ENCODE data around the gene ARHGAP10. TPM values are rescaled to one million over a fixed set of nuclear protein-coding genes. Genes with fewer than 3 reads are reported as not detected.

The ARHGAP10 gene
- total and polyA plus RNA-seq, 2 donors from 2014 or later, result 13.4 to 20.3 TPM

DNA sequence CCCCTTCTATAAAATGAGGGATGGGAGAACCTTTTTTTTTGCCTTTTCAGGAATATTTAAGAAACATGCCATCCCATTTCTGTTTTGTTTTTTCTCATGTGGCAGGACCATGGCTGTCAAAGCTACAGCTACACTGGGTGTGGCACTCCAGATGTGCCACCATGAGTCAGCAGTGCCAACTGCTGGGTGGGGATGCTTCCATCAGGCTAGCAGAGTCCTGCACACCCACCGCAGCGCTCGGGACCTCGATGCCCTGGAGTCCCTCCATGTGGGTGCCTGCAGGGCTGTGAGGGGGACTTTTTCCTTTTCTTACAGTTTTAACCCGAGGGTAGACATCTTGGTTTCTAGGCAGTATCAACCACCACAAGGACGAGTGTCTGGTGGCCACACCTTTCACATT is 357.7 kb downstream of the ARHGAP10 start:
- Histone ChIP-seq H3K4me3 (ENCODE audit: low read length in 3 of 3) (no peak overlapping the region), H3K9ac (ENCODE audit: low read length in 3 of 3) (no peak overlapping the region), H3K36me3 (ENCODE audit: control insufficient read depth in 2 of 3, insufficient read depth in 3 of 3, low read length in 3 of 3) (no peaks in the 10 kb centered on the region), H3K27me3 (ENCODE audit: control insufficient read depth, insufficient read depth, low read length) (no peaks in the 10 kb centered on the region), H3K27ac (ENCODE audit: low read depth in 2 of 2, low read length in 2 of 2) (no peak overlapping the region), H3K9me3 (ENCODE audit: control insufficient read depth in 2 of 3, insufficient read depth in 1 of 3, low read length in 3 of 3) (no peaks in the 10 kb centered on the region), H3K4me1 (ENCODE audit: control insufficient read depth in 2 of 3, insufficient read depth in 2 of 3, low read depth in 1 of 3, low read length in 3 of 3) (no peaks in the 10 kb centered on the region)
- TF ChIP-seq, protein P1, sequence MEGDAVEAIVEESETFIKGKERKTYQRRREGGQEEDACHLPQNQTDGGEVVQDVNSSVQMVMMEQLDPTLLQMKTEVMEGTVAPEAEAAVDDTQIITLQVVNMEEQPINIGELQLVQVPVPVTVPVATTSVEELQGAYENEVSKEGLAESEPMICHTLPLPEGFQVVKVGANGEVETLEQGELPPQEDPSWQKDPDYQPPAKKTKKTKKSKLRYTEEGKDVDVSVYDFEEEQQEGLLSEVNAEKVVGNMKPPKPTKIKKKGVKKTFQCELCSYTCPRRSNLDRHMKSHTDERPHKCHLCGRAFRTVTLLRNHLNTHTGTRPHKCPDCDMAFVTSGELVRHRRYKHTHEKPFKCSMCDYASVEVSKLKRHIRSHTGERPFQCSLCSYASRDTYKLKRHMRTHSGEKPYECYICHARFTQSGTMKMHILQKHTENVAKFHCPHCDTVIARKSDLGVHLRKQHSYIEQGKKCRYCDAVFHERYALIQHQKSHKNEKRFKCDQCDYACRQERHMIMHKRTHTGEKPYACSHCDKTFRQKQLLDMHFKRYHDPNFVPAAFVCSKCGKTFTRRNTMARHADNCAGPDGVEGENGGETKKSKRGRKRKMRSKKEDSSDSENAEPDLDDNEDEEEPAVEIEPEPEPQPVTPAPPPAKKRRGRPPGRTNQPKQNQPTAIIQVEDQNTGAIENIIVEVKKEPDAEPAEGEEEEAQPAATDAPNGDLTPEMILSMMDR (IDR thresholded peaks at IDR 0.05; ENCODE audit: borderline replicate concordance, extremely low read depth, insufficient read depth), result no peak
- no peak for FAIRE-seq
- intact Hi-C loops (cut with DNase I), result no loop called here
- DNase-seq, result no peak

DNA sequence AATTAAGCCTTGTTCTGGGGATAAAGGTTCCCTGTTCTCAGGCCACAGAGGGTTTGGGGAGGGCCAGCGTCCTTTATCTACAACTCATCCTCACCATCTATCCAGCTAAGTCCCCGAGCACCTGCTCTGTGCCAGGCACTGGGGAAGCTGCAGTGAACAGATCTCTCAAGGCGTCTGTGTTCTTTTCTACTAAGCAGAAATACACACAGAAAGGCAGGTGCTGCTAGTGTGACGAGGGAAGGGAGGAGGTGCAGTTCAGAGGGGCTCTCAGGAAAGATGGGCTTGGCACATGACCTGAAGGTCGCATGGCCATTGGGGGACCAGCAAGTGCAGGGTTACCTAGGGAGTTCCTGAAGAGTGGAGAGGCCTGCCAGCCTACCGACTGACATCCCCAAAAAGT is 358.1 kb downstream of the ARHGAP10 start:
- H3K4me1 ChIP-seq (ENCODE audit: control insufficient read depth in 2 of 3, insufficient read depth in 2 of 3, low read depth in 1 of 3, low read length in 3 of 3), result no peaks in the 10 kb centered on the region
- H3K27me3 ChIP-seq (ENCODE audit: control insufficient read depth, insufficient read depth, low read length), result no peaks in the 10 kb centered on the region
- no peak overlapping the region for H3K27ac ChIP-seq (ENCODE audit: low read depth in 2 of 2, low read length in 2 of 2)
- TF ChIP-seq, protein P1 (IDR thresholded peaks at IDR 0.05; ENCODE audit: borderline replicate concordance, extremely low read depth, insufficient read depth), result no peak
- H3K4me3 ChIP-seq (ENCODE audit: low read length in 3 of 3), result no peak overlapping the region
- no peak for FAIRE-seq
- intact Hi-C loops (cut with DNase I), result no loop called here
- no peaks in the 10 kb centered on the region for H3K36me3 ChIP-seq (ENCODE audit: control insufficient read depth in 2 of 3, insufficient read depth in 3 of 3, low read length in 3 of 3)
- H3K9me3 ChIP-seq (ENCODE audit: control insufficient read depth in 2 of 3, insufficient read depth in 1 of 3, low read length in 3 of 3), result no peaks in the 10 kb centered on the region
- no peak overlapping the region for H3K9ac ChIP-seq (ENCODE audit: low read length in 3 of 3)
- no peak for DNase-seq

- intact Hi-C loops (cut with DNase I), result no loop called here
- Histone ChIP-seq H3K4me1 (ENCODE audit: control insufficient read depth in 2 of 3, insufficient read depth in 2 of 3, low read depth in 1 of 3, low read length in 3 of 3) (no peaks in the 10 kb centered on the region), H3K27ac (ENCODE audit: low read depth in 2 of 2, low read length in 2 of 2) (no peak overlapping the region), H3K36me3 (ENCODE audit: control insufficient read depth in 2 of 3, insufficient read depth in 3 of 3, low read length in 3 of 3) (no peaks in the 10 kb centered on the region), H3K9ac (ENCODE audit: low read length in 3 of 3) (no peak overlapping the region), H3K27me3 (ENCODE audit: control insufficient read depth, insufficient read depth, low read length) (no peaks in the 10 kb centered on the region), H3K4me3 (ENCODE audit: low read length in 3 of 3) (no peak overlapping the region), H3K9me3 (ENCODE audit: control insufficient read depth in 2 of 3, insufficient read depth in 1 of 3, low read length in 3 of 3) (no peaks in the 10 kb centered on the region)
- FAIRE-seq (no peak), DNase-seq (no peak)
- TF ChIP-seq, protein P1 (IDR thresholded peaks at IDR 0.05; ENCODE audit: borderline replicate concordance, extremely low read depth, insufficient read depth), result no peak
Observed at GRCh38 chr4:148090503-148091476, 358.9 kb downstream of the ARHGAP10 start.

All from kidney (tissue), 14 donors.